Astrocyte (in vitro differentiated cells and primary cell): ENCODE measurements around the gene TNIK. TPM values are rescaled to one million over a fixed set of nuclear protein-coding genes. Genes with fewer than 3 reads are reported as not detected.

Experiments
- DNase-seq: peaks from one replicate; pipeline ENCODE4 v3.0.0-alpha.2; 2010; ENCODE audit warnings: low read depth
- FAIRE-seq: peaks from 2 replicates; lab custom pipeline; 2011; peaks lifted over from hg19 to GRCh38; lab: Jason Lieb, UNC
- H2AFZ ChIP-seq: 2 replicates; pipeline ENCODE4 v1.6.0; 2012; ENCODE audit warnings: low read depth, low read length, inconsistent platforms
- H3K27ac ChIP-seq: 2 replicates; pipeline ENCODE4 v1.5.1; 2011; ENCODE audit warnings: low read depth, low read length, inconsistent platforms
- H3K27me3 ChIP-seq: 2 replicates; pipeline ENCODE4 v1.6.0; 2011; ENCODE audit warnings: low read length, inconsistent platforms; ENCODE audit not compliant: insufficient read depth
- H3K36me3 ChIP-seq: 2 replicates; pipeline ENCODE4 v1.5.1; 2011; ENCODE audit warnings: low read length, inconsistent platforms; ENCODE audit not compliant: insufficient read depth
- H3K4me1 ChIP-seq: 2 replicates; pipeline ENCODE4 v1.5.1; 2011; ENCODE audit warnings: low read length, inconsistent platforms; ENCODE audit not compliant: insufficient read depth
- H3K4me2 ChIP-seq: 2 replicates; pipeline ENCODE4 v1.6.0; 2012; ENCODE audit warnings: low read length, inconsistent platforms
- H3K4me3 ChIP-seq: 2 replicates; pipeline ENCODE4 v1.5.1; 2011; ENCODE audit warnings: low read depth, mild to moderate bottlenecking, low read length, inconsistent platforms; ENCODE audit not compliant: insufficient read depth
- H3K79me2 ChIP-seq: 2 replicates; pipeline ENCODE4 v1.6.0; 2012; ENCODE audit warnings: mild to moderate bottlenecking, low read length, inconsistent platforms; ENCODE audit not compliant: insufficient read depth
- H3K9ac ChIP-seq: 2 replicates; pipeline ENCODE4 v1.6.0; 2012; ENCODE audit warnings: mild to moderate bottlenecking, low read length, inconsistent platforms
- H3K9me3 ChIP-seq: 2 replicates; pipeline ENCODE4 v1.5.1; 2012; ENCODE audit warnings: low read depth, mild to moderate bottlenecking, low read length, inconsistent platforms; ENCODE audit not compliant: insufficient read depth
- H4K20me1 ChIP-seq: 2 replicates; pipeline ENCODE4 v1.6.0; 2012; ENCODE audit warnings: low read length, inconsistent platforms; ENCODE audit not compliant: insufficient read depth
- H3K27ac Mint-ChIP-seq: one replicate; pipeline ENCODE4 v1.8.0; 2021; ENCODE audit warnings: mild to moderate bottlenecking, mixed read lengths; ENCODE audit not compliant: unreplicated experiment
- H3K27me3 Mint-ChIP-seq: one replicate; pipeline ENCODE4 v1.8.0; 2021; ENCODE audit warnings: low read depth, mixed read lengths; ENCODE audit not compliant: unreplicated experiment
- H3K36me3 Mint-ChIP-seq: one replicate; pipeline ENCODE4 v1.8.0; 2021; ENCODE audit warnings: low read depth, mixed read lengths; ENCODE audit not compliant: unreplicated experiment
- H3K4me1 Mint-ChIP-seq: one replicate; pipeline ENCODE4 v1.8.0; 2021; ENCODE audit warnings: low read depth, mixed read lengths; ENCODE audit not compliant: unreplicated experiment
- H3K4me3 Mint-ChIP-seq: one replicate; pipeline ENCODE4 v1.8.0; 2021; ENCODE audit warnings: mild to moderate bottlenecking, moderate library complexity, mixed read lengths; ENCODE audit not compliant: unreplicated experiment
- H3K9me3 Mint-ChIP-seq: one replicate; pipeline ENCODE4 v1.8.0; 2021; ENCODE audit warnings: mild to moderate bottlenecking, mixed read lengths; ENCODE audit not compliant: unreplicated experiment
- EZH2 ChIP-seq: IDR thresholded peaks from 2 replicates; pipeline ENCODE4 v1.6.1; 2012; ENCODE audit warnings: mild to moderate bottlenecking, low read length, inconsistent platforms; ENCODE audit not compliant: insufficient read depth
- microRNA-seq: library from miRNA; unstranded; fragments of <30 nt; microRNA quantifications from one replicate; pipeline ENCODE4 v1.2.0, GENCODE V29; 2020
- total RNA-seq: library from RNA; stranded (reverse); gene quantifications from 2 replicates; pipeline ENCODE4 v1.2.1, GENCODE V29; 2021
- TF ChIP-seq, protein P1 (sequence below): IDR thresholded peaks from 2 replicates; pipeline ENCODE4 v1.5.1; 2011; ENCODE audit warnings: low read depth, mild to moderate bottlenecking, inconsistent platforms, low read length, moderate library complexity; ENCODE audit not compliant: insufficient read depth

TNIK gene
- total RNA-seq, 1 donor from 2014 or later: 70.0 TPM

DNA sequence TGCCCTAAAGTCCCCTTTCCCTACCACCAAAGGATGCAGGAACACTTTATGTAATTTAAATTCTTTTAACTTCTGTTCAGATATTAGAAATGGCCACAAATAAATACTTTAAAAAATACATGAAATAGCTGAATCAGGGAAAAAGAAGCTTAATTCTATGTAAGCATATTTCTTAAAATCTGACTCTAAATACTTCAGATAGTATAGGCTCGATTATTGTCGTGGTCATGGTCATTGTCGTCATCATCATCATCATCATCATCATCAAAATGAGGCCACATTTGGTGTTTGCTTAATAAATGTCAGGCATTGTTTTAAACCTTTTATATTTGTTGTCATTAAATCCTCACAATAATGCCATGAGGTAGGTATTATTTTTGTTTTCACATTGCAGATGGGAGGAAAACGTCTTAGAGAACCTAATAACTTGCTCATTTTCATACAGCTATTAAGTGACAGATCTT lies 448.3 kb downstream of the TNIK start:
- Histone ChIP-seq H3K27ac (no peak overlapping the region), H3K27me3 (no peaks in the 10 kb centered on the region), H3K4me2 (no peak overlapping the region), H4K20me1 (no peaks in the 10 kb centered on the region), H3K4me3 (no peak overlapping the region), H3K4me1 (no peaks in the 10 kb centered on the region), H3K9ac (no peak overlapping the region), H2AFZ (no peak overlapping the region), H3K9me3 (no peaks in the 10 kb centered on the region), H3K79me2 (no peaks in the 10 kb centered on the region), H3K36me3 (no peaks in the 10 kb centered on the region)
- peak; percentile 63 for FAIRE-seq
- H3K9me3 Mint-ChIP-seq: no peaks in the 10 kb centered on the region
- no peaks in the 10 kb centered on the region for H3K4me1 Mint-ChIP-seq
- no peak overlapping the region for H3K27ac Mint-ChIP-seq
- DNase-seq: no peak
- H3K27me3 Mint-ChIP-seq: no peaks in the 10 kb centered on the region
- TF ChIP-seq, protein P1, sequence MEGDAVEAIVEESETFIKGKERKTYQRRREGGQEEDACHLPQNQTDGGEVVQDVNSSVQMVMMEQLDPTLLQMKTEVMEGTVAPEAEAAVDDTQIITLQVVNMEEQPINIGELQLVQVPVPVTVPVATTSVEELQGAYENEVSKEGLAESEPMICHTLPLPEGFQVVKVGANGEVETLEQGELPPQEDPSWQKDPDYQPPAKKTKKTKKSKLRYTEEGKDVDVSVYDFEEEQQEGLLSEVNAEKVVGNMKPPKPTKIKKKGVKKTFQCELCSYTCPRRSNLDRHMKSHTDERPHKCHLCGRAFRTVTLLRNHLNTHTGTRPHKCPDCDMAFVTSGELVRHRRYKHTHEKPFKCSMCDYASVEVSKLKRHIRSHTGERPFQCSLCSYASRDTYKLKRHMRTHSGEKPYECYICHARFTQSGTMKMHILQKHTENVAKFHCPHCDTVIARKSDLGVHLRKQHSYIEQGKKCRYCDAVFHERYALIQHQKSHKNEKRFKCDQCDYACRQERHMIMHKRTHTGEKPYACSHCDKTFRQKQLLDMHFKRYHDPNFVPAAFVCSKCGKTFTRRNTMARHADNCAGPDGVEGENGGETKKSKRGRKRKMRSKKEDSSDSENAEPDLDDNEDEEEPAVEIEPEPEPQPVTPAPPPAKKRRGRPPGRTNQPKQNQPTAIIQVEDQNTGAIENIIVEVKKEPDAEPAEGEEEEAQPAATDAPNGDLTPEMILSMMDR: no peak
- TF ChIP-seq EZH2: no peak
- no peak overlapping the region for H3K4me3 Mint-ChIP-seq
- no peaks in the 10 kb centered on the region for H3K36me3 Mint-ChIP-seq

Small RNA genes within 50 kb of the gene (microRNA-seq; reads per million reads assigned to microRNA genes)
- gene MIR569: not detected
